ENCODE data around the gene STK38L.
A peak's percentile ranks its signal among the peaks of the same experiment; 100 is the strongest.

Gene STK38L

DNA sequence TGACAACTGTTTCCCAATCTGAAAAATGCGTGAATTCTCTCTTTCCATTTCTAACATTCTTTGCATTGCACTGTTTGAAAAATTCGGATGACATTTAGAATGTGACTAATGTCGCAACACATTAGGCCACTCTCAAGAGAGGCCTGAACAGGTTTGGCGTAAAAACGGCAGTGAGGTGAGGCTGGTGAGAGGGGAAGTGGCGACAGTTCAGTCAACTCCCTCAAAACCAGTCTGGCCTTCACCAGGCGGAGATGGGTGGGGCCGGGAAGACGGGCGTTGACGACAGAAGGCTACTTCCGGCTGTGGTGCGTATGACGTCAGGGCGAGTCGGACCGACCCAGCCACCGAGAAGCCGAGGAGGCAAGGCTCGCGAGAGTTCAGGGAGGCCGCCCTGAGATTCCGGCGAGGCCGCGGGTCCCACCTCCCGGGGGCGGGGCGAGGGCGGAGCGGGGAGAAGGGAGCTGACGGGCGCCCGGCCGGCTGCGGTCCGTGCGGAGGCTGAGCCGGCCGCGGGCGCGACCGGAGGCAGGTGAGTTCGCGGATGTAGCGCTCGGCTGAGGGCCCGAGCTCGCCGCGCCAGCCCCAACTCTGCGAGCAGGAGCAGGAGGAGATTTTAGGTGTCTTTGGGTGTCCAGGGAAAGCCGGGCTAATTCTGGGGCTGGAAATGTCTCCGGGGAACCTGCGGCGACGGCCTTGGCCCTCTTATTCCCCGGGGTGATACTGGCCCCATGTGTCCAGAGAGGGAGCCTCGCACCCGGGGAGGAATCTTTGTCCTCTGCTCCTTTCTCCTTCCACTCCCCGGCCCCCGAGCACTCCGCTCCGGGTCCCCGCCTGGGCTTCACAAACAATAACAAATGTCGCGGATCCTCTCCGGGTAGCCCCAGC lies at the start of gene STK38L:
STK38L (plus strand) TSS at position 483 of the 885 bp plus-strand sequence. CDS start 53,435 bp downstream, outside the sequence.
- Histone ChIP-seq H3K36me3 (ENCODE audit: control insufficient read depth in 1 of 2, insufficient read depth in 2 of 2, low read length in 2 of 2) (no peaks in the 10 kb centered on the region), H3K4me1 (ENCODE audit: control insufficient read depth in 1 of 2, insufficient read depth in 2 of 2, low read length in 2 of 2) (peaks cover 23 to 28% of the 10 kb centered on the region in 2 donors), H3K4me3 (ENCODE audit: low read depth in 1 of 2, low read length in 2 of 2) (peak within 1 kb of the TSS; percentile 79 to 90), H3K27me3 (ENCODE audit: control insufficient read depth in 1 of 2, insufficient read depth in 2 of 2, low read length in 2 of 2) (no peaks in the 10 kb centered on the region), H3K9me3 (ENCODE audit: control insufficient read depth in 1 of 2, low read length in 2 of 2) (no peaks in the 10 kb centered on the region), H3K27ac (ENCODE audit: low read depth, low read length) (peak within 1 kb of the TSS; percentile 68), H3K9ac (ENCODE audit: low read depth in 1 of 2, low read length in 2 of 2) (peak within 1 kb of the TSS; percentile 88)

GRCh38 chr12:27194644-27195043 lies 49.4 kb upstream of the STK38L start:
- H3K9me3 ChIP-seq (ENCODE audit: control insufficient read depth in 1 of 2, low read length in 2 of 2) = no peaks in the 10 kb centered on the region
- H3K4me1 ChIP-seq (ENCODE audit: control insufficient read depth in 1 of 2, insufficient read depth in 2 of 2, low read length in 2 of 2) = peaks cover 29 to 31% of the 10 kb centered on the region in 2 donors
- no peak overlapping the region for H3K9ac ChIP-seq (ENCODE audit: low read depth in 1 of 2, low read length in 2 of 2)
- H3K27ac ChIP-seq (ENCODE audit: low read depth, low read length) = no peak overlapping the region
- H3K36me3 ChIP-seq (ENCODE audit: control insufficient read depth in 1 of 2, insufficient read depth in 2 of 2, low read length in 2 of 2) = no peaks in the 10 kb centered on the region
- H3K4me3 ChIP-seq (ENCODE audit: low read depth in 1 of 2, low read length in 2 of 2) = no peak overlapping the region
- no peaks in the 10 kb centered on the region for H3K27me3 ChIP-seq (ENCODE audit: control insufficient read depth in 1 of 2, insufficient read depth in 2 of 2, low read length in 2 of 2)

- Histone ChIP-seq H3K27ac (ENCODE audit: low read depth, low read length) (no peak overlapping the region), H3K9ac (ENCODE audit: low read depth in 1 of 2, low read length in 2 of 2) (no peak overlapping the region), H3K27me3 (ENCODE audit: control insufficient read depth in 1 of 2, insufficient read depth in 2 of 2, low read length in 2 of 2) (no peaks in the 10 kb centered on the region), H3K4me1 (ENCODE audit: control insufficient read depth in 1 of 2, insufficient read depth in 2 of 2, low read length in 2 of 2) (peaks cover 11 to 13% of the 10 kb centered on the region in 2 donors), H3K4me3 (ENCODE audit: low read depth in 1 of 2, low read length in 2 of 2) (no peak overlapping the region), H3K9me3 (ENCODE audit: control insufficient read depth in 1 of 2, low read length in 2 of 2) (no peaks in the 10 kb centered on the region), H3K36me3 (ENCODE audit: control insufficient read depth in 1 of 2, insufficient read depth in 2 of 2, low read length in 2 of 2) (no peaks in the 10 kb centered on the region)
These were observed 46.0 kb upstream of the STK38L start for GRCh38 chr12:27198036-27198435.

GRCh38 chr12:27199638-27200300 lies 44.3 kb upstream of the STK38L start:
- H3K27me3 ChIP-seq (ENCODE audit: control insufficient read depth in 1 of 2, insufficient read depth in 2 of 2, low read length in 2 of 2) = no peaks in the 10 kb centered on the region
- no peaks in the 10 kb centered on the region for H3K4me1 ChIP-seq (ENCODE audit: control insufficient read depth in 1 of 2, insufficient read depth in 2 of 2, low read length in 2 of 2)
- H3K9me3 ChIP-seq (ENCODE audit: control insufficient read depth in 1 of 2, low read length in 2 of 2) = no peaks in the 10 kb centered on the region
- no peak overlapping the region for H3K4me3 ChIP-seq (ENCODE audit: low read depth in 1 of 2, low read length in 2 of 2)
- no peak overlapping the region for H3K9ac ChIP-seq (ENCODE audit: low read depth in 1 of 2, low read length in 2 of 2)
- H3K27ac ChIP-seq (ENCODE audit: low read depth, low read length) = no peak overlapping the region
- H3K36me3 ChIP-seq (ENCODE audit: control insufficient read depth in 1 of 2, insufficient read depth in 2 of 2, low read length in 2 of 2) = no peaks in the 10 kb centered on the region

DNA sequence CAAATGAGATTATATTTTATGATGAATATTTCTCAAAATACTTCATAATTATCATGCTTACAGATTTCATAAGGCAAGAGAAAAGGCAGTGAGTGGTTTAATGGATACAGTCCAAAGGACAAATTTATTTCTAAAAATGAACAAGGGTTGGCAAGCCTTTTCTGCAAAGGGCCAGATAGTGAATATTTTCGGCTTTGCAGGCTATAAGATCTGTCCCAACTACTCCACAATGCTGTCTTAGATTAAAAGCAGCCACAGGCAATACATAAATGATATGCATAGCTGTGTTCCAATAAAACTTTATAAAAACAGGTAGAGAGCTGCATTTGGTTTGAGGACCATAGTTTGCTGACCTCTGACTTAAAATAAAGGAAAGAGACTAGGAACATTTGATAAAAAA lies 42.9 kb upstream of the STK38L start:
- Histone ChIP-seq H3K36me3 (ENCODE audit: control insufficient read depth in 1 of 2, insufficient read depth in 2 of 2, low read length in 2 of 2) (no peaks in the 10 kb centered on the region), H3K9ac (ENCODE audit: low read depth in 1 of 2, low read length in 2 of 2) (no peak overlapping the region), H3K4me3 (ENCODE audit: low read depth in 1 of 2, low read length in 2 of 2) (no peak overlapping the region), H3K27me3 (ENCODE audit: control insufficient read depth in 1 of 2, insufficient read depth in 2 of 2, low read length in 2 of 2) (no peaks in the 10 kb centered on the region), H3K9me3 (ENCODE audit: control insufficient read depth in 1 of 2, low read length in 2 of 2) (no peaks in the 10 kb centered on the region), H3K27ac (ENCODE audit: low read depth, low read length) (no peak overlapping the region), H3K4me1 (ENCODE audit: control insufficient read depth in 1 of 2, insufficient read depth in 2 of 2, low read length in 2 of 2) (no peaks in the 10 kb centered on the region)

GRCh38 chr12:27206801-27207502 lies 37.1 kb upstream of the STK38L start:
- H3K27ac ChIP-seq (ENCODE audit: low read depth, low read length) = no peak overlapping the region
- no peaks in the 10 kb centered on the region for H3K36me3 ChIP-seq (ENCODE audit: control insufficient read depth in 1 of 2, insufficient read depth in 2 of 2, low read length in 2 of 2)
- peaks cover 0 to 6% of the 10 kb centered on the region in 2 donors for H3K9me3 ChIP-seq (ENCODE audit: control insufficient read depth in 1 of 2, low read length in 2 of 2)
- peaks cover 0 to 4% of the 10 kb centered on the region in 2 donors for H3K4me1 ChIP-seq (ENCODE audit: control insufficient read depth in 1 of 2, insufficient read depth in 2 of 2, low read length in 2 of 2)
- H3K4me3 ChIP-seq (ENCODE audit: low read depth in 1 of 2, low read length in 2 of 2) = no peak overlapping the region
- no peak overlapping the region for H3K9ac ChIP-seq (ENCODE audit: low read depth in 1 of 2, low read length in 2 of 2)
- no peaks in the 10 kb centered on the region for H3K27me3 ChIP-seq (ENCODE audit: control insufficient read depth in 1 of 2, insufficient read depth in 2 of 2, low read length in 2 of 2)

- Histone ChIP-seq H3K4me3 (ENCODE audit: low read depth in 1 of 2, low read length in 2 of 2) (no peak overlapping the region), H3K27ac (ENCODE audit: low read depth, low read length) (no peak overlapping the region), H3K9me3 (ENCODE audit: control insufficient read depth in 1 of 2, low read length in 2 of 2) (peaks cover 0 to 6% of the 10 kb centered on the region in 2 donors), H3K4me1 (ENCODE audit: control insufficient read depth in 1 of 2, insufficient read depth in 2 of 2, low read length in 2 of 2) (peaks cover 0 to 4% of the 10 kb centered on the region in 2 donors), H3K27me3 (ENCODE audit: control insufficient read depth in 1 of 2, insufficient read depth in 2 of 2, low read length in 2 of 2) (no peaks in the 10 kb centered on the region), H3K9ac (ENCODE audit: low read depth in 1 of 2, low read length in 2 of 2) (no peak overlapping the region), H3K36me3 (ENCODE audit: control insufficient read depth in 1 of 2, insufficient read depth in 2 of 2, low read length in 2 of 2) (no peaks in the 10 kb centered on the region)
These were observed 36.3 kb upstream of the STK38L start for GRCh38 chr12:27207615-27208413.

DNA sequence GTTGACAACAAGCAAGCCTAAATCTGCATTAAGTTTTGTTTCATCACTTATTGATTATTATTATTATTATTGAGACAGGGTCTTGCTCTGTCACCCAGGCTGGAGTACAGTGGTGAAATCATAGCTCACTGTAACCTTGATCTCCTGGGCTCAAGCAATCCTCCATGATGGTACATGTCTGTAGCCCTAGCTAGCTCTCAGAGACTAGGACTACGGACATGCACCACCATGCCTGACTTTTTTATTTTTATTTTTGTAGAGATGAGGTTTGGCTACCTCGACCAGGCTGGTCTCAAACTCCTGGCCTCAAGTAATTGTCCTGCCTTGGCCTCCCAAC lies 35.7 kb upstream of the STK38L start:
- no peak overlapping the region for H3K9ac ChIP-seq (ENCODE audit: low read depth in 1 of 2, low read length in 2 of 2)
- no peak overlapping the region for H3K27ac ChIP-seq (ENCODE audit: low read depth, low read length)
- peaks cover 0 to 4% of the 10 kb centered on the region in 2 donors for H3K4me1 ChIP-seq (ENCODE audit: control insufficient read depth in 1 of 2, insufficient read depth in 2 of 2, low read length in 2 of 2)
- no peaks in the 10 kb centered on the region for H3K27me3 ChIP-seq (ENCODE audit: control insufficient read depth in 1 of 2, insufficient read depth in 2 of 2, low read length in 2 of 2)
- H3K4me3 ChIP-seq (ENCODE audit: low read depth in 1 of 2, low read length in 2 of 2) = no peak overlapping the region
- H3K36me3 ChIP-seq (ENCODE audit: control insufficient read depth in 1 of 2, insufficient read depth in 2 of 2, low read length in 2 of 2) = no peaks in the 10 kb centered on the region
- H3K9me3 ChIP-seq (ENCODE audit: control insufficient read depth in 1 of 2, low read length in 2 of 2) = peaks cover 0 to 6% of the 10 kb centered on the region in 2 donors

DNA sequence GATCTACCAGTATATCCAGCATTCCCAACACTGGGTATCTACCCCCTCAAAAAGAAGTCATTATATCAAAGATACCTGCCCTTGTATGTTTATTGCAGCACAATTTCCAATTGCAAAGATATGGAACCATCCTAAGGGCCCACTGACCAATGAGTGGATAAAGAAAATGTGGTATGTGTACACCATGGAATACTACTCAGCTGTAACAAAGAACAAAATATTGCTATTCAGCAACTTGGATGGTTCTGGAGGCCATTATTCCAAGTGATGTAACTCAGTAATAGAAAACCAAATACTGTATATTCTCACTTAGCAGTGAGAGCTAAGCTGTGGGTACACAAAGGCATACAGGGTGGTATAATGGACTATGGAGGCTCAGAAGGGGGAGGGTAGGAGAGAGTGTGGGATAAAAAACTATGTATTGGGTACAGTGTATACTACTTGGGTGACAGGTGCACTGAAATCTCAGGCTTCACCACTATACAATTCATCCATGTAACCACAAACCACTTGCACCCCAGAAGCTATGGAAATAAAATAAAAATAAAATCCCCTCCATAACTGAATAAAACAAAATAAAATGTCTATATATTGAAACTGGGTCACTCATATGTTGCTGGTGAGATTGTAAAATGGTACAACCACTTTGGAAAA lies 34.7 kb upstream of the STK38L start:
- Histone ChIP-seq H3K36me3 (ENCODE audit: control insufficient read depth in 1 of 2, insufficient read depth in 2 of 2, low read length in 2 of 2) (no peaks in the 10 kb centered on the region), H3K9me3 (ENCODE audit: control insufficient read depth in 1 of 2, low read length in 2 of 2) (peaks cover 0 to 6% of the 10 kb centered on the region in 2 donors)

More for the DNA sequence above, 34.7 kb upstream of the STK38L start:
- Histone ChIP-seq H3K27me3 (ENCODE audit: control insufficient read depth in 1 of 2, insufficient read depth in 2 of 2, low read length in 2 of 2) (no peaks in the 10 kb centered on the region), H3K4me3 (ENCODE audit: low read depth in 1 of 2, low read length in 2 of 2) (no peak overlapping the region), H3K4me1 (ENCODE audit: control insufficient read depth in 1 of 2, insufficient read depth in 2 of 2, low read length in 2 of 2) (peaks cover 5 to 6% of the 10 kb centered on the region in 2 donors), H3K27ac (ENCODE audit: low read depth, low read length) (no peak overlapping the region), H3K9ac (ENCODE audit: low read depth in 1 of 2, low read length in 2 of 2) (no peak overlapping the region)

Data from duodenal mucosa (tissue), 2 donors.